Spinal cord (tissue), 10 donors: ENCODE measurements around the gene EMILIN1. TPM values are rescaled to one million over a fixed set of nuclear protein-coding genes. Genes with fewer than 3 reads are reported as not detected.

ENCODE experiments used
- DNase-seq, 6 donors: peaks; one replicate each; pipeline versions ENCODE4 v3.0.0 to v3.0.0-alpha.2; 2013 to 2015; ENCODE audit warnings: low spot score in 6 of 6, low read depth in 4 of 6
- H3K27ac ChIP-seq: one replicate; pipeline ENCODE4 v1.5.1; 2013; ENCODE audit warnings: low read depth, low read length, control low read depth
- H3K27me3 ChIP-seq: one replicate; pipeline ENCODE4 v1.6.1; 2013; ENCODE audit warnings: low read length; ENCODE audit not compliant: control insufficient read depth, insufficient read depth
- H3K36me3 ChIP-seq: one replicate; pipeline ENCODE4 v1.6.1; 2013; ENCODE audit warnings: low read length; ENCODE audit not compliant: control insufficient read depth, insufficient read depth
- H3K4me1 ChIP-seq: one replicate; pipeline ENCODE4 v1.6.1; 2013; ENCODE audit warnings: low read length; ENCODE audit not compliant: control insufficient read depth, insufficient read depth
- H3K4me3 ChIP-seq: one replicate; pipeline ENCODE4 v1.5.1; 2013; ENCODE audit warnings: low read depth, low read length, control low read depth
- H3K9me3 ChIP-seq: one replicate; pipeline ENCODE4 v1.6.1; 2013; ENCODE audit warnings: low read length; ENCODE audit not compliant: control insufficient read depth, insufficient read depth
- WGBS: methylation state at CpG from one replicate; pipeline ENCODE4 v1.1.5; 2013; ENCODE audit warnings: missing lambda C conversion rate; ENCODE audit not compliant: insufficient coverage; 5-methylcytosine and 5-hydroxymethylcytosine counted together
- polyA plus RNA-seq, 2 donors: library from polyadenylated mRNA; unstranded; fragments of 120-200 nt; gene quantifications; one replicate each; pipeline ENCODE4 v1.2.1, GENCODE V29; 2013; ENCODE audit not compliant: insufficient read length in 2 of 2
- total RNA-seq, 2 donors: library from RNA; depleted of rRNA in 1 of 2; stranded (reverse); fragments of 120-200 nt in 1 of 2; fragments of >200 nt in 1 of 2; gene quantifications; one replicate each; pipeline versions ENCODE4 v1.2.3 to v1.2.4, GENCODE V29; 2013 to 2014
- donor health status: healthy.

Gene EMILIN1
- total and polyA plus RNA-seq, 4 donors = 11.4 to 46.2 (median 18.6) TPM

- peaks cover 54% of the 10 kb centered on the region for H3K36me3 ChIP-seq
- H3K4me3 ChIP-seq = no peak overlapping the region
- DNase-seq = no peak
- no peaks in the 10 kb centered on the region for H3K9me3 ChIP-seq
- peaks cover 24% of the 10 kb centered on the region for H3K4me1 ChIP-seq
- no peak overlapping the region for H3K27ac ChIP-seq
- 89% methylated on average over 11 of the region's 11 CpGs for WGBS
- no peaks in the 10 kb centered on the region for H3K27me3 ChIP-seq
Observed at GRCh38 chr2:27053321-27053720, 25.1 kb upstream of the EMILIN1 start.

GRCh38 chr2:27053776-27054175 is 24.6 kb upstream of the EMILIN1 start:
- 85% methylated on average over 8 of the region's 8 CpGs for WGBS
- no peaks in the 10 kb centered on the region for H3K27me3 ChIP-seq
- no peak overlapping the region for H3K4me3 ChIP-seq
- no peak overlapping the region for H3K27ac ChIP-seq
- no peak for DNase-seq
- peaks cover 21% of the 10 kb centered on the region for H3K4me1 ChIP-seq
- H3K9me3 ChIP-seq = no peaks in the 10 kb centered on the region
- peaks cover 58% of the 10 kb centered on the region for H3K36me3 ChIP-seq

DNA sequence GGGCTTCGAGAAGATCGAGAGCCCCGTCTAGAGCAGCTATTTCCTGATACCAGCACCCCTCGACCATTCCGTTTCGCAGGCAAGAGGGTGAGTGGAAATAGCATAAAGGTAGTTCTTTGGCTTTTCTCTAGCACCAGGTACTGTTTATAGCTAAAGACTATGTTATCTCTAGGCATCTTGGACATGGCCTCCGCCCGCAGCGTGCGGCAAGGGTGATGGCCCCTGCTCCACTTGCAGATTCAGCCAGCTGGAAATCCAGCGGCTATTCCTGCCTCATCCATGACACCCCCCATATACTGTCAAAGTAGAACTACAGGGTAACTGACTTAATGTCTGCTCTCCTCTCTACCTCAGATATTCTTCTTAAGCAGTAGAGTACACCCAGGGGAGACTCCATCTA is 23.7 kb upstream of the EMILIN1 start:
- H3K4me1 ChIP-seq = peaks cover 12% of the 10 kb centered on the region
- 95% methylated on average over 9 of the region's 11 CpGs for WGBS
- peaks cover 67% of the 10 kb centered on the region for H3K36me3 ChIP-seq
- no peaks in the 10 kb centered on the region for H3K9me3 ChIP-seq
- H3K4me3 ChIP-seq = no peak overlapping the region
- H3K27me3 ChIP-seq = no peaks in the 10 kb centered on the region
- no peak for DNase-seq
- H3K27ac ChIP-seq = no peak overlapping the region

- DNase-seq = no peak
- Histone ChIP-seq H3K9me3 (no peaks in the 10 kb centered on the region), H3K27me3 (no peaks in the 10 kb centered on the region), H3K27ac (no peak overlapping the region), H3K36me3 (peaks cover 77% of the 10 kb centered on the region), H3K4me3 (no peak overlapping the region), H3K4me1 (peaks cover 5% of the 10 kb centered on the region)
- no CpG with 5 or more reads among the region's 6 CpGs for WGBS
Observed at GRCh38 chr2:27057184-27057583, 21.2 kb upstream of the EMILIN1 start.

DNA sequence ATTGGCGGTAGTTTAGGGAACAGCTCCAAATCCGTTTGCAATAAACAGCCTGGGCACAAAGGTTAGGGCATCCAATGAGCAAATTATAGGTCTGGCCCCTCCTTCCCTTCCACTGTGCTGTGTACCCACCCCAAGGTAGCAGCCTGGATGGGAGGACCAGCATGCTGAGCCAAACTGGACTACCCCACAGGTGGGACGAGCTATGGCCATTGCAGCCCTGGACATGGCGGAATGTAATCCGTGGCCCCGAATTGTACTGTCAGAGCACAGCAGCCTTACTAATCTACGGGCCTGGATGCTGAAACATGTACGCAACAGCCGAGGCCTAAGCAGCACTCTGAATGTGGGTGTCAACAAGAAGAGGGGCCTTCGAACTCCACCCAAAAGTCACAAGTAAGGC is 20.2 kb upstream of the EMILIN1 start:
- no peaks in the 10 kb centered on the region for H3K4me1 ChIP-seq
- WGBS = 96% methylated on average over 10 of the region's 10 CpGs

DNA sequence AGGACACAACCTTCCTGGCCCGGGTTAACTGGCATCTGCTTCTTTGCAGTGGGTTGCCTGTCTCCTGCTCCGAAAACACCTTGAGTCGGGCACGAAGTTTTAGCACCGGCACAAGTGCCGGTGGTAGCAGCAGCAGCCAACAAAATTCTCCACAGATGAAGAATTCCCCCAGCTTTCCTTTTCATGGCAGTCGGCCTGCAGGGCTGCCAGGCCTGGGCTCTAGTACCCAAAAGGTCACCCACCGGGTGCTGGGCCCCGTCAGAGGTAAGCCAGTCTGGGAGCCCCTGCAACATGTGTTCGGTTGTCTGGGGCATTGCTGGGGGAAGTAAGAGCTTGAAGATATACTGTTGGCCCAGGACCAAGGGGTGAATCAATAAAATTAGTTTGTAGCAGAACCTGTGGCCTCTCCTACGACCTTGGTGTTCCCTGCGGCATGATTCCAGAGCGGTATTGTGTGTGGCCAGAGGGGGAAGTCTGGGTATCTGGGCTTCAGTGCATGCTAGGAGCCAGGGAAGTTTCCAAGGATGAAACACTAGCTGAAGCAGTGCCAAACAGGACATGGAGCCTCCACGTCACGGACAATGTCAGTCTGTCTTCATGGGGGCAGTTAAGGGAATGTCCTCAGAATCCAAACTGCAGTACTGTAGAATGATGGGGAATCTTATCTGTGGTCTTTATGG is 19.1 kb upstream of the EMILIN1 start:
- no peak for DNase-seq

More for the DNA sequence above, 20.2 kb upstream of the EMILIN1 start:
- H3K27me3 ChIP-seq = no peaks in the 10 kb centered on the region
- peaks cover 77% of the 10 kb centered on the region for H3K36me3 ChIP-seq
- no peak overlapping the region for H3K27ac ChIP-seq
- no peak for DNase-seq
- no peaks in the 10 kb centered on the region for H3K9me3 ChIP-seq
- no peak overlapping the region for H3K4me3 ChIP-seq

DNA sequence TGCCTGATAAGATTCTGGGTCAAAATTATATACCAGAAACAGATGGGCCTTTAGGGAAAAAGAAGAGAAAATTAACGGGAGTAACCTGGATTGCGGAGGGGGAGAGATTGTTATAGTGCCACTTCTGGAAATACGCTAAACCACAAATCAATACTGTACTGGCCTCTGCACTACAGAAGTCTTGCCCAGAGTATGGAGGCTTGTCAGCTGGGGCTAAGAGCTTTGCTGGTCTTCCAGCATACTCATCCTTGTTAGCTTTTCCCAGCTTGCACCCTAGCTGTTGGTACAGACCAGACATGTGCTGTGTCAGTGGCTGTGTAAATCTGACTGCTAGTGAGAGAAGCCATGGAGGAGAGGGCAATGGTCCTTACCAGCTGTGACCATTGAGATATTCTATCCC is 18.1 kb upstream of the EMILIN1 start:
- H3K27ac ChIP-seq = no peak overlapping the region
- peaks cover 65% of the 10 kb centered on the region for H3K36me3 ChIP-seq
- no peak overlapping the region for H3K4me3 ChIP-seq
- H3K27me3 ChIP-seq = no peaks in the 10 kb centered on the region
- no peaks in the 10 kb centered on the region for H3K4me1 ChIP-seq
- DNase-seq = no peak
- H3K9me3 ChIP-seq = no peaks in the 10 kb centered on the region
- WGBS = no CpG with 5 or more reads among the region's 3 CpGs

More for the DNA sequence above, 19.1 kb upstream of the EMILIN1 start:
- WGBS = 89% methylated on average over 15 of the region's 15 CpGs
- Histone ChIP-seq H3K9me3 (no peaks in the 10 kb centered on the region), H3K4me3 (no peak overlapping the region), H3K27me3 (no peaks in the 10 kb centered on the region), H3K36me3 (peaks cover 71% of the 10 kb centered on the region), H3K4me1 (no peaks in the 10 kb centered on the region), H3K27ac (no peak overlapping the region)

DNA sequence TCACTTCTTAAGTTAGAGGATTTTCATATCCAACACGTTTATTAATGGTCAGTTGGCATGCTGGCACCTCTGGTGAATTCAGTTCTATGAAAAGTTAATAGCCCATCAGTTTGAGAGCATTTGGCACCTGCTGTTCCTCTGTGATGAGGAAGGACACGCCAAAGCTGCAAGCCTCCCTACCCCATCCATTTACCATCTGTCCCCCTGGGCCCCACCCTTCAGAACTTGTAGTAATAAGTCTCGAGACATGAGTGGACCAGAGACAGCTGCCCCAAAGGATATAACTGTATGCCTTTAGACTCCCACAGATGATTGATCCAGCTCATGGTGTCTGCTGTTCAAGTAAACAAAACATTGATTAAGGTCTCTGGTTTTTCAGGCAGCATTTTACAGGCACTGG is 13.3 kb upstream of the EMILIN1 start:
- WGBS = no CpG with 5 or more reads among the region's 3 CpGs
- no peaks in the 10 kb centered on the region for H3K9me3 ChIP-seq
- no peaks in the 10 kb centered on the region for H3K27me3 ChIP-seq
- peaks cover 57% of the 10 kb centered on the region for H3K36me3 ChIP-seq
- H3K4me3 ChIP-seq = no peak overlapping the region
- no peak for DNase-seq
- H3K27ac ChIP-seq = no peak overlapping the region
- peaks cover 12% of the 10 kb centered on the region for H3K4me1 ChIP-seq

- 97% methylated on average over 5 of the region's 5 CpGs for WGBS
- Histone ChIP-seq H3K9me3 (no peaks in the 10 kb centered on the region), H3K36me3 (peaks cover 49% of the 10 kb centered on the region), H3K4me3 (no peak overlapping the region), H3K27ac (no peak overlapping the region), H3K4me1 (peaks cover 20% of the 10 kb centered on the region), H3K27me3 (no peaks in the 10 kb centered on the region)
- DNase-seq = no peak
Observed at GRCh38 chr2:27067385-27067784, 11.0 kb upstream of the EMILIN1 start.

DNA sequence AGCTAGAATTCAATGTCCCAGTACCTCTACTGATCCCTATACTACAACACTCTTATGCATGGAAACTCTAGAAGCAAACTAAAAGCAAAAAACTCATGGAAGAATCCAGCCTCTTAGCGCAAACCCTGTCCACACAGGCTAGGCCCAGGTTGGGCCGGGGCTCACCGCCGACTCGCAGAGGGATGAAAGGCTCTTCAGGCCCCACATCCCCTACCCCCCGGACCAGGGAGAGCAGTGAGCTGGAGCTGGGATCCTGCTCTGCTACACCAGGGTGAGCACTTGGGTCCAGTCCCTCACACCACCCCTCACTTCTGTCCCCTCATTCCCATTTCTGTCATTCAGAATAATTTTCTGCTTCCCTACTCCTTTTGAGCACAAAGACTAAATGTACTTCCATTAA is 9.0 kb upstream of the EMILIN1 start:
- no peak for DNase-seq
- Histone ChIP-seq H3K4me3 (no peak overlapping the region), H3K9me3 (no peaks in the 10 kb centered on the region), H3K36me3 (peaks cover 41% of the 10 kb centered on the region), H3K27ac (no peak overlapping the region), H3K27me3 (no peaks in the 10 kb centered on the region), H3K4me1 (peaks cover 25% of the 10 kb centered on the region)
- 93% methylated on average over 6 of the region's 6 CpGs for WGBS
